ENCODE measurements around the gene ATP5F1C.

- TF ChIP-seq POLR2A (IDR thresholded peaks at IDR 0.05; ENCODE audit: low read depth, low read length) (no peak), SPI1 (IDR thresholded peaks at IDR 0.05; ENCODE audit: low read depth, low read length) (no peak), POLR2AphosphoS5 (IDR thresholded peaks at IDR 0.05; ENCODE audit: low read depth, low read length) (no peak)
These were observed 20.8 kb upstream of the ATP5F1C start for GRCh38 chr10:7767209-7767608.

Data from GM12891 (cell line).